SU-DHL-6 (cell line): Measurements from ENCODE around the gene SACM1L.

Experiments used
- H2AFZ ChIP-seq: fragments of 200-600 bp; sonication (generic); 2 replicates; pipeline ENCODE4 v1.6.1; 2014; ENCODE audit warnings: low read depth, mild to moderate bottlenecking, moderate library complexity, mixed read lengths, antibody characterized with exemption, low read length; ENCODE audit not compliant: severe bottlenecking
- H3F3A ChIP-seq: fragments of 200-600 bp; shearing (Covaris generic); 2 replicates; pipeline ENCODE4 v1.6.0; 2016; ENCODE audit warnings: antibody characterized with exemption, mild to moderate bottlenecking; ENCODE audit not compliant: insufficient read depth
- H3K27ac ChIP-seq: fragments of 200-600 bp; sonication (generic); 2 replicates; pipeline ENCODE4 v1.5.1; 2016; ENCODE audit warnings: low read depth, mild to moderate bottlenecking, low read length, moderate library complexity, mixed read lengths
- H3K27me3 ChIP-seq: fragments of 200-600 bp; sonication (generic), shearing (Covaris generic); 2 replicates; pipeline ENCODE4 v1.6.0; 2014; ENCODE audit warnings: mild to moderate bottlenecking, low read length
- H3K36me3 ChIP-seq: fragments of 200-600 bp; sonication (generic); 2 replicates; pipeline ENCODE4 v1.6.1; 2014; ENCODE audit warnings: mild to moderate bottlenecking, low read length, mixed read lengths
- H3K4me2 ChIP-seq: fragments of 300-600, 200-600 bp; shearing (Covaris generic), sonication (generic); 2 replicates; pipeline ENCODE4 v1.6.0; 2014; ENCODE audit warnings: low read length, low read depth, mild to moderate bottlenecking; ENCODE audit not compliant: poor library complexity, severe bottlenecking
- H3K4me3 ChIP-seq: fragments of 200-600 bp; sonication (generic); 2 replicates; pipeline ENCODE4 v1.5.1; 2014; ENCODE audit warnings: antibody characterized with exemption, low read length, mild to moderate bottlenecking, mixed read lengths; ENCODE audit not compliant: insufficient read depth, poor library complexity, severe bottlenecking
- H3K79me2 ChIP-seq: fragments of 200-600 bp; sonication (generic); 2 replicates; pipeline ENCODE4 v1.6.1; 2014; ENCODE audit warnings: mild to moderate bottlenecking, low read length, moderate library complexity; ENCODE audit not compliant: insufficient read depth
- H3K9ac ChIP-seq: fragments of 200-600 bp; sonication (generic); 2 replicates; pipeline ENCODE4 v1.7.0; 2014; ENCODE audit warnings: mild to moderate bottlenecking, low read length
- H3K9me2 ChIP-seq: fragments of 200-600 bp; sonication (generic); replicated peaks from 2 replicates; pipeline ENCODE4 v1.6.1; 2014; ENCODE audit warnings: low read length; ENCODE audit not compliant: insufficient read depth
- H3K9me3 ChIP-seq: fragments of 200-600 bp; sonication (generic); 2 replicates; pipeline ENCODE4 v1.6.1; 2014; ENCODE audit warnings: low read length, mixed read lengths; ENCODE audit not compliant: insufficient read depth
- H4K20me1 ChIP-seq: fragments of 200-600 bp; sonication (generic); 2 replicates; pipeline ENCODE4 v1.6.1; 2014; ENCODE audit warnings: low read depth, mild to moderate bottlenecking, antibody characterized with exemption, low read length, moderate library complexity, mixed read lengths
- EZH2phosphoT487 ChIP-seq: fragments of 200-600 bp; sonication (generic), shearing (Covaris generic); conservative IDR thresholded peaks from 2 replicates; pipeline ENCODE4 v1.6.1; 2018; ENCODE audit warnings: mild to moderate bottlenecking, antibody characterized with exemption, low read length, moderate library complexity, mixed read lengths
- TF ChIP-seq, protein P1 (sequence below): fragments of 200-600 bp; sonication (generic); IDR thresholded peaks from one replicate; pipeline ENCODE4 v1.5.1; 2017; ENCODE audit warnings: antibody characterized with exemption, mild to moderate bottlenecking, low read length, moderate library complexity; ENCODE audit not compliant: insufficient read depth, poor library complexity, severe bottlenecking

SACM1L gene

GRCh38 chr3:45653205-45653604 lies 36.0 kb upstream of the SACM1L start:
- no peak overlapping the region for H3K27ac ChIP-seq
- TF ChIP-seq, protein P1, sequence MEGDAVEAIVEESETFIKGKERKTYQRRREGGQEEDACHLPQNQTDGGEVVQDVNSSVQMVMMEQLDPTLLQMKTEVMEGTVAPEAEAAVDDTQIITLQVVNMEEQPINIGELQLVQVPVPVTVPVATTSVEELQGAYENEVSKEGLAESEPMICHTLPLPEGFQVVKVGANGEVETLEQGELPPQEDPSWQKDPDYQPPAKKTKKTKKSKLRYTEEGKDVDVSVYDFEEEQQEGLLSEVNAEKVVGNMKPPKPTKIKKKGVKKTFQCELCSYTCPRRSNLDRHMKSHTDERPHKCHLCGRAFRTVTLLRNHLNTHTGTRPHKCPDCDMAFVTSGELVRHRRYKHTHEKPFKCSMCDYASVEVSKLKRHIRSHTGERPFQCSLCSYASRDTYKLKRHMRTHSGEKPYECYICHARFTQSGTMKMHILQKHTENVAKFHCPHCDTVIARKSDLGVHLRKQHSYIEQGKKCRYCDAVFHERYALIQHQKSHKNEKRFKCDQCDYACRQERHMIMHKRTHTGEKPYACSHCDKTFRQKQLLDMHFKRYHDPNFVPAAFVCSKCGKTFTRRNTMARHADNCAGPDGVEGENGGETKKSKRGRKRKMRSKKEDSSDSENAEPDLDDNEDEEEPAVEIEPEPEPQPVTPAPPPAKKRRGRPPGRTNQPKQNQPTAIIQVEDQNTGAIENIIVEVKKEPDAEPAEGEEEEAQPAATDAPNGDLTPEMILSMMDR: no peak
- TF ChIP-seq EZH2phosphoT487: no peak
- H3K79me2 ChIP-seq: no peaks in the 10 kb centered on the region
- no peak overlapping the region for H3K4me2 ChIP-seq
- no peak overlapping the region for H3K9ac ChIP-seq
- no peaks in the 10 kb centered on the region for H3K36me3 ChIP-seq
- H3K9me3 ChIP-seq: no peaks in the 10 kb centered on the region
- H3K4me3 ChIP-seq: no peak overlapping the region
- H3K9me2 ChIP-seq: no peaks in the 10 kb centered on the region
- no peaks in the 10 kb centered on the region for H3K27me3 ChIP-seq
- H2AFZ ChIP-seq: no peak overlapping the region
- H4K20me1 ChIP-seq: no peaks in the 10 kb centered on the region
- no peaks in the 10 kb centered on the region for H3F3A ChIP-seq

DNA sequence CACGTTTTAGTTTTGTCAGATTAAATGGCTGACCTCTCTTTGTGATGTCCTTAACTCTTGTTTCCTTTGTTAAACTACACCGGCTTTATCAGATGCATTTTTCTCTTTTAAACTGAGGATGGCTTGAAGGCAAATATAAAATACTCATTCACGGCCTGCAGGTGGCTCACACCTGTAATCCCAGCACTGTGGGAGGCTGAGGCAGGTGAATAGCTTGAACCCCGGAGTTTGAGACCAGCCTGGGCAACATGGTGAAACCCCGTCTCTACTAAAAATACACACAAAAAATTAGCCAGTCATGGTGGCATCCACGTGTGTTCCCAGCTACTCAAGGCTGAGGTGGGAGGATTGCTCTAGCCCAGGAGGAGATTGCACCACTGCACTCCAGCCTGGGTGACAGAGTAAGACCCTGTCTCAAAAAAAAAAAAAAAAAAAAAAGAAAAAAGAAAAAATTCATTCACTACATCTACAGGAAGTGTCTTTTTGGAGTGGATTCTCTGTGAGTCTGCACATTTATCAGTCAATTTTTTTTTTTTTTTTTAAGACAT lies 34.7 kb upstream of the SACM1L start:
- Histone ChIP-seq H2AFZ (no peak overlapping the region), H3K9me3 (no peaks in the 10 kb centered on the region), H3K4me2 (no peak overlapping the region), H3K9ac (no peak overlapping the region), H3K9me2 (no peaks in the 10 kb centered on the region), H3K27me3 (no peaks in the 10 kb centered on the region), H3K36me3 (no peaks in the 10 kb centered on the region), H3K4me3 (no peak overlapping the region), H3F3A (no peaks in the 10 kb centered on the region), H4K20me1 (no peaks in the 10 kb centered on the region), H3K79me2 (no peaks in the 10 kb centered on the region), H3K27ac (no peak overlapping the region)
- no peak for TF ChIP-seq EZH2phosphoT487
- TF ChIP-seq, protein P1: no peak

DNA sequence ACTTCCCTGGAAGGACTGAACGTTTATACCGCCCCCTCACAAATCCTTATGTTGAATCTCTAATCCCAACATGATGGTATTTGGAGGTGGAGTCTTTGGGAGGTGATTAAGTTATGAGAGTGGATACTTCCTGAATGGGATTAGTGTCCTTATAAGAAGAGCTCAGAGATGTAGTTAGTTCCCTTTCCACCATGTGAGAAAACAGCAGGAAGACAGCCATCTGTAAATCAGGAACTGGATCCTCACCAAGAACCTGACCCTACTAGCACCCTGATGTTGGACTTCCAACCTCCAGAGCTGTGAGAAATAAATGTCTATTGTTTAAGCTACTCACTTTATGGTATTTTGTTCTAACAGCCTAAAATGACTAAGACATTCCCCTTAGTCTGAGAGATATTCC lies 33.3 kb upstream of the SACM1L start:
- no peaks in the 10 kb centered on the region for H4K20me1 ChIP-seq
- no peak overlapping the region for H3K27ac ChIP-seq
- no peaks in the 10 kb centered on the region for H3K79me2 ChIP-seq
- no peaks in the 10 kb centered on the region for H3F3A ChIP-seq
- H3K4me3 ChIP-seq: no peak overlapping the region
- no peaks in the 10 kb centered on the region for H3K9me3 ChIP-seq
- no peak overlapping the region for H3K9ac ChIP-seq
- H2AFZ ChIP-seq: no peak overlapping the region
- no peaks in the 10 kb centered on the region for H3K36me3 ChIP-seq
- no peaks in the 10 kb centered on the region for H3K27me3 ChIP-seq
- no peak for TF ChIP-seq EZH2phosphoT487
- TF ChIP-seq, protein P1: no peak
- H3K4me2 ChIP-seq: no peak overlapping the region
- H3K9me2 ChIP-seq: no peaks in the 10 kb centered on the region
